CD4-positive, alpha-beta memory T cell (primary cell): Measurements from ENCODE around the gene USH1C. TPM values are rescaled to one million over a fixed set of nuclear protein-coding genes. Genes with fewer than 3 reads are reported as not detected.

Source experiments
- CTCF ChIA-PET: fragments of 350-600 bp; sonication (Branson Sonifier 250); formaldehyde crosslinking; loops from one replicate; lab custom pipeline; 2021; ENCODE audit warnings: inconsistent platforms; ENCODE audit not compliant: partially characterized antibody; lab: Charles Lee
- POLR2A ChIA-PET: fragments of 350-600 bp; sonication (Branson Sonifier 250); formaldehyde crosslinking; loops from one replicate; lab custom pipeline; 2021; ENCODE audit not compliant: partially characterized antibody; lab: Charles Lee
- DNase-seq, 5 donors: peaks; one replicate each; pipeline versions ENCODE4 v3.0.0 to v3.0.0-alpha.2; 2020 to 2022; ENCODE audit warnings: mixed read lengths in 1 of 5
- H3K27ac ChIP-seq: one replicate; pipeline ENCODE4 v1.7.0; 2013; ENCODE audit warnings: low read depth, low read length
- H3K27me3 ChIP-seq: 2 replicates; pipeline ENCODE4 v1.7.0; 2013; ENCODE audit warnings: mild to moderate bottlenecking, low read length, moderate library complexity; ENCODE audit not compliant: insufficient read depth
- H3K36me3 ChIP-seq: 2 replicates; pipeline ENCODE4 v1.7.0; 2013; ENCODE audit warnings: mild to moderate bottlenecking, low read length, moderate library complexity; ENCODE audit not compliant: insufficient read depth
- H3K4me1 ChIP-seq: 2 replicates; pipeline ENCODE4 v1.7.0; 2013; ENCODE audit warnings: mild to moderate bottlenecking, low read length, moderate library complexity; ENCODE audit not compliant: insufficient read depth
- H3K4me3 ChIP-seq, 2 donors: one replicate each; pipeline ENCODE4 v1.7.0; 2013; ENCODE audit warnings: low read length in 2 of 2, mild to moderate bottlenecking in 1 of 2
- H3K9me3 ChIP-seq, 2 donors: one replicate each; pipeline ENCODE4 v1.7.0; 2013; ENCODE audit warnings: low read length in 2 of 2, control low read depth in 1 of 2; ENCODE audit not compliant: control insufficient read depth in 1 of 2
- H3K27ac Mint-ChIP-seq, 7 donors: one replicate each; pipeline ENCODE4 v1.8.0; 2020 to 2021; ENCODE audit warnings: mixed read lengths in 7 of 7, mild to moderate bottlenecking in 6 of 7, inconsistent platforms in 3 of 7, moderate library complexity in 3 of 7
- H3K27me3 Mint-ChIP-seq, 2 donors: one replicate each; pipeline ENCODE4 v1.8.0; 2020 to 2021; ENCODE audit warnings: mixed read lengths in 2 of 2
- H3K36me3 Mint-ChIP-seq, 2 donors: one replicate each; pipeline ENCODE4 v1.8.0; 2020 to 2021; ENCODE audit warnings: mixed read lengths in 2 of 2, inconsistent platforms in 1 of 2, mild to moderate bottlenecking in 1 of 2
- H3K4me1 Mint-ChIP-seq, 4 donors: one replicate each; pipeline ENCODE4 v1.8.0; 2020 to 2021; ENCODE audit warnings: mixed read lengths in 4 of 4, mild to moderate bottlenecking in 1 of 4
- H3K4me3 Mint-ChIP-seq, 8 donors: one replicate each; pipeline ENCODE4 v1.8.0; 2020 to 2021; ENCODE audit warnings: mixed read lengths in 8 of 8, mild to moderate bottlenecking in 7 of 8, moderate library complexity in 6 of 8, inconsistent platforms in 3 of 8
- H3K9me3 Mint-ChIP-seq, 8 donors: one replicate each; pipeline ENCODE4 v1.8.0; 2020 to 2021; ENCODE audit warnings: mixed read lengths in 8 of 8, mild to moderate bottlenecking in 5 of 8, inconsistent platforms in 3 of 8, moderate library complexity in 1 of 8
- intact Hi-C: fragments of 100-400 bp; cut with micrococcal nuclease; formaldehyde crosslinking; loops from one replicate; pipeline ENCODE4 v1.15.1; 2023
- polyA plus RNA-seq, 2 donors: library from polyadenylated mRNA; unstranded; fragments of 300-500 nt; fragmentation: Illumina TruSeq; gene quantifications; one replicate each; pipeline ENCODE4 v1.2.3, GENCODE V29; 2021
- total RNA-seq, 2 experiments: library from RNA; stranded (reverse); gene quantifications; one replicate each; pipeline ENCODE4 v1.2.3, GENCODE V29; 2021

USH1C gene
- total and polyA plus RNA-seq, 4 experiments from 2014 or later, result not detected

GRCh38 chr11:17537261-17537660, 7.0 kb downstream of the USH1C start:
- POLR2A ChIA-PET, result no interaction called here
- no peaks in the 10 kb centered on the region for H3K36me3 Mint-ChIP-seq
- intact Hi-C loops, result no loop called here
- CTCF ChIA-PET, result interaction anchor here (1.6 kb wide), 1 partner anchor 9 kb away, joined by 11 read pairs; no protein-coding TSS in a partner anchor
- Histone ChIP-seq H3K4me1 (no peaks in the 10 kb centered on the region), H3K36me3 (no peaks in the 10 kb centered on the region), H3K4me3 (no peak overlapping the region), H3K9me3 (no peaks in the 10 kb centered on the region), H3K27me3 (no peaks in the 10 kb centered on the region), H3K27ac (no peak overlapping the region)
- H3K4me1 Mint-ChIP-seq, result no peaks in the 10 kb centered on the region
- H3K4me3 Mint-ChIP-seq, result no peak overlapping the region
- H3K27me3 Mint-ChIP-seq, result peaks cover 0 to under 1% of the 10 kb centered on the region in 2 donors
- no peaks in the 10 kb centered on the region for H3K9me3 Mint-ChIP-seq
- DNase-seq, result no peak
- H3K27ac Mint-ChIP-seq, result no peak overlapping the region

- no peaks in the 10 kb centered on the region for H3K9me3 Mint-ChIP-seq
- H3K36me3 Mint-ChIP-seq, result no peaks in the 10 kb centered on the region
- ChIA-PET POLR2A (no interaction called here), CTCF (no interaction called here)
- Histone ChIP-seq H3K36me3 (no peaks in the 10 kb centered on the region), H3K9me3 (no peaks in the 10 kb centered on the region), H3K4me1 (no peaks in the 10 kb centered on the region), H3K27ac (no peak overlapping the region), H3K27me3 (no peaks in the 10 kb centered on the region), H3K4me3 (no peak overlapping the region)
- no peak for DNase-seq
- peaks cover 0 to 2% of the 10 kb centered on the region in 2 donors for H3K27me3 Mint-ChIP-seq
- intact Hi-C loops, result no loop called here
- no peak overlapping the region for H3K4me3 Mint-ChIP-seq
- H3K4me1 Mint-ChIP-seq, result no peaks in the 10 kb centered on the region
- H3K27ac Mint-ChIP-seq, result no peak overlapping the region
Measured at GRCh38 chr11:17535488-17535887, 8.7 kb downstream of the USH1C start.

GRCh38 chr11:17533778-17534415, 10.3 kb downstream of the USH1C start:
- intact Hi-C loops, result no loop called here
- Histone ChIP-seq H3K9me3 (no peaks in the 10 kb centered on the region), H3K4me3 (no peak overlapping the region), H3K4me1 (no peaks in the 10 kb centered on the region), H3K36me3 (no peaks in the 10 kb centered on the region), H3K27ac (no peak overlapping the region), H3K27me3 (no peaks in the 10 kb centered on the region)
- no peaks in the 10 kb centered on the region for H3K9me3 Mint-ChIP-seq
- no peaks in the 10 kb centered on the region for H3K4me1 Mint-ChIP-seq
- H3K27me3 Mint-ChIP-seq, result peaks cover 0 to 5% of the 10 kb centered on the region in 2 donors
- CTCF ChIA-PET, result interaction anchor here (2.2 kb wide), 1 partner anchor 9 kb away, joined by 6 read pairs; no protein-coding TSS in a partner anchor
- H3K36me3 Mint-ChIP-seq, result no peaks in the 10 kb centered on the region
- H3K4me3 Mint-ChIP-seq, result no peak overlapping the region
- no peak overlapping the region for H3K27ac Mint-ChIP-seq
- DNase-seq, result no peak
- POLR2A ChIA-PET, result no interaction called here

GRCh38 chr11:17533341-17533740, 10.9 kb downstream of the USH1C start:
- no peak overlapping the region for H3K4me3 Mint-ChIP-seq
- CTCF ChIA-PET, result interaction anchor here (2.2 kb wide), 1 partner anchor 9 kb away, joined by 6 read pairs; no protein-coding TSS in a partner anchor

GRCh38 chr11:17532784-17533183, 11.4 kb downstream of the USH1C start:
- no peaks in the 10 kb centered on the region for H3K36me3 ChIP-seq
- ChIA-PET POLR2A (no interaction called here), CTCF (interaction anchor here (2.2 to 2.4 kb wide), 2 partner anchors 10 to 149 kb away, joined by 6 read pairs; no protein-coding TSS in a partner anchor)
- DNase-seq, result no peak
- Mint-ChIP-seq H3K9me3 (no peaks in the 10 kb centered on the region), H3K27me3 (peaks cover 0 to 5% of the 10 kb centered on the region in 2 donors), H3K27ac (no peak overlapping the region), H3K36me3 (no peaks in the 10 kb centered on the region), H3K4me1 (no peaks in the 10 kb centered on the region), H3K4me3 (no peak overlapping the region)
- no peaks in the 10 kb centered on the region for H3K4me1 ChIP-seq
- no peaks in the 10 kb centered on the region for H3K27me3 ChIP-seq
- no peak overlapping the region for H3K27ac ChIP-seq
- H3K9me3 ChIP-seq, result no peaks in the 10 kb centered on the region
- intact Hi-C loops, result no loop called here
- H3K4me3 ChIP-seq, result no peak overlapping the region

More at GRCh38 chr11:17533341-17533740, 10.9 kb downstream of the USH1C start:
- Histone ChIP-seq H3K27me3 (no peaks in the 10 kb centered on the region), H3K36me3 (no peaks in the 10 kb centered on the region), H3K27ac (no peak overlapping the region), H3K4me3 (no peak overlapping the region), H3K9me3 (no peaks in the 10 kb centered on the region), H3K4me1 (no peaks in the 10 kb centered on the region)
- H3K27me3 Mint-ChIP-seq, result peaks cover 0 to 5% of the 10 kb centered on the region in 2 donors
- no peak for DNase-seq
- intact Hi-C loops, result no loop called here
- no peak overlapping the region for H3K27ac Mint-ChIP-seq
- no peaks in the 10 kb centered on the region for H3K9me3 Mint-ChIP-seq
- no peaks in the 10 kb centered on the region for H3K36me3 Mint-ChIP-seq
- POLR2A ChIA-PET, result no interaction called here
- H3K4me1 Mint-ChIP-seq, result no peaks in the 10 kb centered on the region

GRCh38 chr11:17531636-17532113, 12.5 kb downstream of the USH1C start:
- Mint-ChIP-seq H3K36me3 (no peaks in the 10 kb centered on the region), H3K4me1 (no peaks in the 10 kb centered on the region), H3K9me3 (no peaks in the 10 kb centered on the region), H3K4me3 (no peak overlapping the region), H3K27ac (no peak overlapping the region), H3K27me3 (peaks cover 0 to 5% of the 10 kb centered on the region in 2 donors)
- H3K9me3 ChIP-seq, result no peaks in the 10 kb centered on the region
- no peak overlapping the region for H3K27ac ChIP-seq
- no peaks in the 10 kb centered on the region for H3K36me3 ChIP-seq
- H3K4me3 ChIP-seq, result no peak overlapping the region
- H3K27me3 ChIP-seq, result no peaks in the 10 kb centered on the region
- DNase-seq, result no peak
- CTCF ChIA-PET, result interaction anchor here (2.4 kb wide), 1 partner anchor 148 kb away, joined by 6 read pairs; no protein-coding TSS in a partner anchor
- no peaks in the 10 kb centered on the region for H3K4me1 ChIP-seq
- POLR2A ChIA-PET, result no interaction called here
- intact Hi-C loops, result no loop called here

- H3K9me3 Mint-ChIP-seq, result no peaks in the 10 kb centered on the region
- peaks cover 2 to 5% of the 10 kb centered on the region in 2 donors for H3K27me3 Mint-ChIP-seq
- Histone ChIP-seq H3K9me3 (no peaks in the 10 kb centered on the region), H3K27ac (no peak overlapping the region), H3K36me3 (no peaks in the 10 kb centered on the region), H3K4me1 (no peaks in the 10 kb centered on the region), H3K27me3 (no peaks in the 10 kb centered on the region), H3K4me3 (no peak overlapping the region)
- POLR2A ChIA-PET, result no interaction called here
- no peaks in the 10 kb centered on the region for H3K4me1 Mint-ChIP-seq
- CTCF ChIA-PET, result interaction anchor here (2.4 kb wide), 1 partner anchor 147 kb away, joined by 6 read pairs; no protein-coding TSS in a partner anchor
- H3K27ac Mint-ChIP-seq, result no peak overlapping the region
- H3K36me3 Mint-ChIP-seq, result no peaks in the 10 kb centered on the region
- intact Hi-C loops, result no loop called here
- DNase-seq, result no peak
- no peak overlapping the region for H3K4me3 Mint-ChIP-seq
Measured at GRCh38 chr11:17531071-17531600, 13.1 kb downstream of the USH1C start.
